Measurements from ENCODE around the gene LTA4H. TPM values are rescaled to one million over a fixed set of nuclear protein-coding genes. Genes with fewer than 3 reads are reported as not detected.

The LTA4H gene
- total RNA-seq, 2 experiments from 2014 or later, result 112 TPM

DNA sequence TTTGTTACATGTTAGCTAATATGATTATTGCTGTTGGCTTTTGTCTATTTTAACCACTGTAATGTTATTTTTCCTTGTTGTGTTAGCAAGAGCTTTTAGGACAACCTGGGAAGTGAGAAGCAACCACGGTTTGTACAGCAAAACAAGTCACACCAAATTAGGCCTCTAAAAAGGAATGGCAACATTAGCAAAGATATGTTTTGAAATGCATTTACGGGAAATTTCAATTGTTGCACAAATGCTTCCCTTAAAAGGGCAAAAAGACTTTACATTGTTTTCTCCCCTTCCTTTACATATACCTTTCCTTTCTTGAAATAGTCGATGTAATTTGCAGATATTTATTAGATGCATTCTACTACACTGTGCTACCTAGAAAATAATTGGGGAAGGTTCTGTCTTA is 4.1 kb upstream of the LTA4H start:
- intact Hi-C loops (cut with micrococcal nuclease), result no loop called here
- ChIA-PET CTCF (no interaction called here), POLR2A (no interaction called here)
- DNase-seq, result no peak
- H3K27me3 Mint-ChIP-seq, result no peaks in the 10 kb centered on the region
- ATAC-seq, result no peak
- TF ChIP-seq CTCF (IDR thresholded peaks at IDR 0.05), result no peak
- H3K9me3 Mint-ChIP-seq, result no peaks in the 10 kb centered on the region
- H3K4me1 Mint-ChIP-seq (ENCODE audit: low read depth), result peaks cover 5% of the 10 kb centered on the region
- no peak overlapping the region for H3K27ac Mint-ChIP-seq
- no peaks in the 10 kb centered on the region for H3K36me3 Mint-ChIP-seq (ENCODE audit: low read depth)
- no peak overlapping the region for H3K4me3 Mint-ChIP-seq

DNA sequence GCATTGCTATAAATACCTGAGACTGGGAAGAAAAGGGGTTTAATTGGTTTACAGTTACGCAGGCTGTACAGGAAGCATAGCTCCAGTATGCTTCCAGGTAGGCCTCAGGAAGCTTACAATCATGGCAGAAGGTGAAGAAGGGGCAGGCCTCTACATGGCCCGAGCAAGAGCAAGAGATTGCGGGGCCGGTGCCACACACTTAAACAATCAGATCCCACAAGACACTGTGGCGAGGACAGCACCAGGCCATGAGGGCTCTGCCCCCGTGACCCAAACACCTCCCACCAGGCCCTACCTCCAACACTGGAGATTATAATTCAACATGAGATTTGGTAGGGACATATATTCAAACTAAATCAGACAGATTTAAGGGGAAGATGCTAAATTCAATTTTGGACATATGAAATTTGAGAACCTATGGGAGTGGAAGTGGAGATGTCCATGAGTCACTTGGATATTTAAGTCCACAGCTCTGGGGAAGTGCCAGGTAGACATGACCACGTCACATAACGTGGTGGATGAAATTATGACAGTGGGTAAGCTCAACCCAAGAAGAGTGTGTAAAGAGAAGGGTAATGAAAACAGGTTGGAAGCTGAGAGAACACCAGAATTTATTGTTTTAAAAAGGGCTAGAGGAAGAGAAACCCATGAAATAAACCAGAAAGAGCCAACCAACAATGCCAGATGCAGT is 1.5 kb upstream of the LTA4H start:
- Mint-ChIP-seq H3K27me3 (no peaks in the 10 kb centered on the region), H3K4me1 (ENCODE audit: low read depth) (peaks cover 12% of the 10 kb centered on the region), H3K27ac (no peak overlapping the region), H3K9me3 (no peaks in the 10 kb centered on the region), H3K36me3 (ENCODE audit: low read depth) (no peaks in the 10 kb centered on the region), H3K4me3 (no peak overlapping the region)
- no peak for ATAC-seq
- TF ChIP-seq CTCF (IDR thresholded peaks at IDR 0.05), result no peak
- intact Hi-C loops (cut with micrococcal nuclease), result no loop called here
- DNase-seq, result no peak
- CTCF ChIA-PET, result interaction anchor here (0.9 kb wide), 1 partner anchor 93 kb away, joined by 4 read pairs; no protein-coding TSS in a partner anchor
- POLR2A ChIA-PET, result interaction anchor here (1.8 kb wide), 1 partner anchor 94 kb away, joined by 7 read pairs; the partner anchor contains the start of genes AMDHD1 and CCDC38

GRCh38 chr12:96034621-96035282 is 635 bp downstream of the LTA4H start:
- Mint-ChIP-seq H3K4me1 (ENCODE audit: low read depth) (peaks cover 23% of the 10 kb centered on the region), H3K27me3 (no peaks in the 10 kb centered on the region), H3K27ac (no peak overlapping the region), H3K4me3 (no peak overlapping the region), H3K9me3 (no peaks in the 10 kb centered on the region), H3K36me3 (ENCODE audit: low read depth) (no peaks in the 10 kb centered on the region)
- intact Hi-C loops (cut with micrococcal nuclease), result no loop called here
- no peak for ATAC-seq
- POLR2A ChIA-PET, result interaction anchor here (1.5 kb wide), 1 partner anchor 12 kb away, joined by 6 read pairs; no protein-coding TSS in a partner anchor
- CTCF ChIA-PET, result interaction anchor here (1.6 kb wide), 1 partner anchor 36 kb away, joined by 7 read pairs; no protein-coding TSS in a partner anchor
- peak; percentile 36 for DNase-seq
- no peak for TF ChIP-seq CTCF (IDR thresholded peaks at IDR 0.05)

GRCh38 chr12:96033549-96034389 is 1.6 kb downstream of the LTA4H start:
- no peak for TF ChIP-seq CTCF (IDR thresholded peaks at IDR 0.05)
- Mint-ChIP-seq H3K27ac (no peak overlapping the region), H3K36me3 (ENCODE audit: low read depth) (no peaks in the 10 kb centered on the region), H3K4me3 (no peak overlapping the region), H3K4me1 (ENCODE audit: low read depth) (peaks cover 27% of the 10 kb centered on the region), H3K9me3 (no peaks in the 10 kb centered on the region), H3K27me3 (no peaks in the 10 kb centered on the region)
- ChIA-PET CTCF (interaction anchor here (2.0 kb wide), 1 partner anchor 182 kb away, joined by 12 read pairs; no protein-coding TSS in a partner anchor), POLR2A (no interaction called here)
- DNase-seq (no peak), ATAC-seq (no peak)
- intact Hi-C loops (cut with micrococcal nuclease), result no loop called here

Measured in activated CD8-positive, alpha-beta T cell treated with anti-CD3 and anti-CD28 coated beads for 36 hours (primary cell).